ENCODE results near the gene OR4B1.
A peak's percentile ranks its signal among the peaks of the same experiment; 100 is the strongest.
"Not testable (repeated sequence)": the region's sequence is repeated elsewhere in the genome, so short reads cannot be mapped to it uniquely, and the experiment has no call there.

The OR4B1 gene, protein sequence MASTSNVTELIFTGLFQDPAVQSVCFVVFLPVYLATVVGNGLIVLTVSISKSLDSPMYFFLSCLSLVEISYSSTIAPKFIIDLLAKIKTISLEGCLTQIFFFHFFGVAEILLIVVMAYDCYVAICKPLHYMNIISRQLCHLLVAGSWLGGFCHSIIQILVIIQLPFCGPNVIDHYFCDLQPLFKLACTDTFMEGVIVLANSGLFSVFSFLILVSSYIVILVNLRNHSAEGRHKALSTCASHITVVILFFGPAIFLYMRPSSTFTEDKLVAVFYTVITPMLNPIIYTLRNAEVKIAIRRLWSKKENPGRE

DNA sequence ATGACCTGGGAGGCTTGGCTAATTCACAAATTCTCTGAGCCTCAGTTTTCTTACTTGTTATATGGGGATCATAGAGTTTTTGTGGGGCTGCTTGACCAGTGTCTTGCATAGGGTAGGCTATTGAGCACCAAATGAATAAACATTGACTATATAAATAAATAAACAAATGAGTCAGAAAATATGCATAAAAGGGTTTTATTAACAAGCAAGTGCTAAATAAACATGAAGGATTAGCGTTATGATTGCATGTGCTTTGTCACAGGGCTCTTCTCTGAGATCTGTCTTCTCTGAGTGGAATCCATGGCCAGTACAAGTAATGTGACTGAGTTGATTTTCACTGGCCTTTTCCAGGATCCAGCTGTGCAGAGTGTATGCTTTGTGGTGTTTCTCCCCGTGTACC lies at the start of gene OR4B1:
OR4B1 (plus strand) TSS at position 301 of the 400 bp plus-strand sequence; CDS start at position 301, 0 bp downstream.
- no peak for DNase-seq

DNA sequence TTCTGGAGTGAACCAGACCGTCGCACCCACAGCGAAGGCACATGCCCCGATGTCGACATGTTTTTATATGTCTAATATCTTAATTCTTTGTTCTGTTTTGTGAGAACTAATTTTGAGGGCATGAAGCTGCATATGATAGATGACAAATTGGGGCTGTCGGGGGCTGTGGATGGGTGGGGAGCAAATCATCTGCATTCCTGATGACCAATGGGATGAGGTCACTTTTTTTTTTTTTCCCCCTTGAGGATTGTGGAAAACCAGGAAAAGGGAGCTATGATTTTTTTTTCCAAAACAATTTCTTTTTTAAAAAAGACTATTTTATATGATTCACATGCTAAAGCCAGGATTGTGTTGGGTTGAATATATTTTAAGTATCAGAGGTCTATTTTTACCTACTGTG lies 49.2 kb upstream of the OR4B1 start:
- no peak for DNase-seq

DNA sequence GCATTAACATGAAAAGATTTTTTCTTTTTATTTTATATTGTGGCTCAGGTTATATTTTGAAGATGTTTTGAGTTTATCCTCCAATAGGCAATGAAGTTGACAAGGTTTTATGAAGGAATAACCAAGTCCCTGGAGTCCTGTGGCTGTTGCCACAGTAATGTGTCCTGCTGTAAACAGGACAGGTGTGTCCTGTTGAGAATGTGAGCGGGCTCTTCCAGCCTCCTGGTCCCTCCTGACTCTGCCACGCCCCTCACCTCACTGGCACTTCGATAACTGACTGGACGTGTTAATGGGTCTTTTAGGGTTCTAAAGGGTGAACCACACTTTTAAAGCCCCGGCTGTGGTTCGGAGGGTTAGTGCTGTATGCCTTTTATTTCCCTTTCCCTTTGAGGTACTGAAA lies 47.8 kb upstream of the OR4B1 start:
- no peak for DNase-seq

DNA sequence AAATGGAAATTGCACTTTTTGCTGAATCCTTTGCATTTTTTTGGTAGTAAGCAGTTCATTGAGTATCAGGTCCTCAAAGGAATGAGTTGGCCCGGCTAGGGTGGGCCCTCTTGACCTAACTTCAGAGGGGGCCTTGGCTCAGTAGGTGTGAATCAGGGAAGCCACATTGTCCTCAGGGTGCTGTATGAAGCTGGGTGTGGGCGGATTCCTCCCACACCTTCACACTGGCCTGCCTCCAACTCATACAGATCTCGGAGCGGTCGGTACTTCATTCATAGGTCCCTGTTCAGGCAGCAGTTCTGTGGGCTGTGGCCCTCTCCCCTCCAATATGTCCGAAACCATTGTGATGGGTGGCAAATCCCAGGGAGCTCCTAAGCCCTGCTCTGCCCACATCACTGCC lies 47.4 kb upstream of the OR4B1 start:
- DNase-seq: no peak

DNA sequence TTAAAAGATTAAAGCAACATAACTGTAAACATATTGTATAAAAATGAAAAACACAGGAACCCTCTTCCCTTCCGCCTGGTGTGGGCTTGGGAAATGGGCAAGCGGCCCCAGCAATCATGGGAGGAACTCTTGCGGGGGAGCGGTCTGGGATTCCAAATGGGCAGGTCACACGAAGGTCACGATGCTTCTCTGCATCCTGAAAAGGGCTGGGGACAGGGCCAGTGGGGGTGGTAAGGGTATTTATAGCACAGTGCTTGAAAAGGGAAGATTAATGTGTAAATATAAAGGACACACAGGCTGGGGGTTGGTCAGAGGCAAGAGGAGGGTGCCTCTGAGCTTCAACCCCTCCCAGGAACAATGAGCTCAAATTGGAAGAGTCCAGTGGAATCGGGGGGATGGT lies 46.9 kb upstream of the OR4B1 start:
- peak; percentile 59 for DNase-seq

DNA sequence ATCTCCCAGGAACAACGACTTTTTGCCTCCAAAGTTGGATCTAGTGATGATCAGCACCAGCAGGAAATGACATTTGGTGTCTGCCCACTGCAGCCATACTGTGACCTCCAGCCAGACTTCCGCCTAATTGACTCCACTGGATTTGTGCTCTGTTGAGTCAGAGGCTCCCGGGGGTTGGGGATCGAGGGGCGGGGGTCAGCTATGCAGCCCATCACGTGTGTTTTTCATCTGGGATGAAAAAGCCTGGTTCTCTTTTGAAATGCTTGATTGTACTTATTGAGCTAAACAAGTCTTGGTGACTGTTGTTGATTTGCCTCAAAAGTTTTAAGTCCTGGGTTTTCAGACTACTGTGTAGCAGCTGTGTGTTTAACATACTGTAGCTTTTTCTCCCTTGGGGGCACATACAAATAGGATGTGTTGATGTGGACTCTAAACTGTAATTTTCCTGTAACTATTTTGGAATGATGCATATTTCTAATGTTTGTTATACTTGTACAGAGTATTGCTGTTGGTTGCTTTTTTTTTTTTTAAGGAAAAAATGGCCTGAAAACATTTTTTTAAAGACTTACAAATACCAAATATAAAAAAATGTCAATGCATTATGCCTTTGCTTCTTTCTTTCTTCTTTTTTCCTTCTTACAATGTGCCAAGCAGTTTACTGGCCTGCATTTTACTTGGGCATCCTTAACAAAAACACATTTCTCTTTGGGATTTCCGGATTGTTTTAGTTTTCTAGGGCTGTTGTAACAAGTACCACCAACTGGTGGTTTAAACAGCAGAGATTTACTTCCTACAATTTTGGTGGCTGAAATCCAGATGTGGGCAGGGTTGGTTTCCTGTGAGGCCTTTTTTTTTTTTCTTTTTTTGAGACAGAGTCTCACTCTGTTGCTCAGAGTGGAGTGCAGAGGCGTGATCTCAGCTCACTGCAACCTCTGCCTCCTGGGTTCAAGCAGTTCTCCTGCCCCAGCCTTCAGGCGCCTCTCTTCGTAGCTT lies 46.1 kb upstream of the OR4B1 start:
- DNase-seq: peak; percentile 38

DNA sequence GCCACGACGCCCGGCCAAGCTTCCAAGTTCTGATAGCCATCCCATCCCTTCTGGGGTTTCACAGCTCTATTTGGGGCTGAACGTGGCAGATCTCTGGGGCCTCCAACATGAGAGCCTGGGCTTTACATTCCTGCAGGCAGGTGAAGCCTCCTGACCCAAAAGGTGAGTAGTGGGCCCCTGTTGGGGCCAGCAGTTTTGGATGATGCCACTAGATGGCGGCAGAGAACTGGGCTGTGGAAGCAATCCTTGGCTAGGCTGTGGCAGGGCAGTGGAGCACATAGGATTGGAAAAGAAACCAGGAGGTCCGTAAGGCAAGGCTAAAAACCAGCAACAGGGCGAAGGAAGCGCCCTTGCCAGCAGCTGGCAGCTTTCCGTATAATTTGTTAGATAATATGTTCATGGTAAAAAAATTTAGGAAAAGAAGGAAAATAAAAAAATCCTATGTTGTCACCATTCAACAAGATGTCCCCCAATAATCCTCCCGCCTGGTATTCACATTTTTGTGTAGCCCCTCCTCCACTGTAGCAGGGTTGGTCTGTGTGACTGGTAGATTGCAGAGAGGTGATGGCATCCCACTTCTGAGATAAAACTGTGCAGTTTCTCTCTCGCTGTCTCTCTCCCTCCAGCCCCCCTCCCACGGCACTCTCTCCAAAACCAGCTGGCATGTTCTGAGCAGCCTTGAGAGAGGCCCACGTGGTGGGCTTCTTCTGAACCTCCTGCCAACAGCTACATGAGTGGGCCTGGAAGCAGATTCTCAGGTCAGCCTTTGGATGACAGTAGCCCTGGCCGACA lies 43.6 kb upstream of the OR4B1 start:
- DNase-seq: peak; percentile 72

DNA sequence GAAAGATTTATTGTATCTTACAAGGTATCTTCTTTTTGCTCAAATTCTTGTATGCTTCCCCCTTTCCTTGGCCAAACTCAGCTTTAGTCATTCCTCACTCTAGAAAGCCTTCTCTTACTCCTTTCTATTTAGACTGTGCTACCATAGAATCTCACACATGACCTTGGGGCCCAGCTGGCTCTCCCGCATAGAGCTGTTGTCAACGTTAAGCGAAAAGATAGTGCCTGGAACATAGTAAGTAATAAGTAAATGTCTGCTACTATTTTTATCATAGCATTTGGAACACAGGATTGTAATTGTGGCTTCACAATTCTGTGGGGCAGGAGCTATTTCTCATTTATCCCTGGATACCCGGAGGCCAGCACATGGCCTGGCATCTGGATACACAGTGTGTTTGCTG lies 38.9 kb upstream of the OR4B1 start:
- DNase-seq: no peak

DNA sequence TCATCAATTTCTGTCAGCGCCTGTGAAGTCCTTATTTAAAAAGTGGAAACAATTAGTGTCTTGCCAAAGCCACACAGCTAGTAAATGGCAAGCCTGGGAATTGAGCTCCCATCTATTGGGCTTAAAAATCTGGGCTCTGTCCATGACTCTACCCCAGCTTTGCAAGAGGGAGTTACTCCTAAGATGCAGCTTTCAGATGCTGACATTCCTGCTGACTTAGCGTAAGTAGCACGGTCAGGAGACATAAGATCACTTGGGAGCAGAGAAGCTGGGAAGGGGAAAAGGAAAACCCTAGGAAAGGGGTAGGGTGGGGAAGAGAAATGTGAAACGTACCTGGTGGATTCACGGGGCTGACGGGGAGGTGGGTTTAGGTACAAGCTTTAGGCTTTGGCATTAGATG lies 36.0 kb upstream of the OR4B1 start:
- no peak for DNase-seq

DNA sequence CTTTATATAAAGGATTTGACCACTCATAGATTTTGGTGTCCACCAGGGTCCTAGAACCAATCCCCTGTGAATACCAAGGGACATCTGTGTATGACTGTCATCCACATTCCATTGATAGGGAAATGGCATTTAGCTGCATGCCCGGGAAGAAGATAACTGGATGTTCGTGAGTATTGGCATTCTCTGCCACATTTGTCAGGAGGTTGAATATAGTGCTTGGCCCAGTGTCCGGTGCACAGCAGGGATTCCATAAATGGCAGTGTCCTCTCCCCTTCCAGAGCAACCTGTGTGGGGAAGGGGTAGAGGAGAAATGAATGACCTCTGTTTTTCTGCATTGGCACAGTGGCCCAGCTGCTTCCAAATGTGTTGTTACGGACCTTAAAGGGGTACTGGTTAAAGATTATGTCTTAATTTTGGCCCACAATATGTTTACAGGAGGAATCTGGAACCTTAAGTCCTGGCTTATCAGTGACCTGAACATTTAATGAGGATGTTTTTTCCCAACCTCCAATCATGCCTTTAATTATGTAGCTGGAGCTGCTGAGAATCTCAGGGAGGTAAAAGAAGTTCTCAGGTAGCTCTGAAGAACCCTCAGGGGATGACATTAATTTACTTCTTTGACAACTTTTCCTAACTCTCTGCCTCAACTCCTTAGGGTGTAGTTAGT lies 33.6 kb upstream of the OR4B1 start:
- DNase-seq: no peak

DNA sequence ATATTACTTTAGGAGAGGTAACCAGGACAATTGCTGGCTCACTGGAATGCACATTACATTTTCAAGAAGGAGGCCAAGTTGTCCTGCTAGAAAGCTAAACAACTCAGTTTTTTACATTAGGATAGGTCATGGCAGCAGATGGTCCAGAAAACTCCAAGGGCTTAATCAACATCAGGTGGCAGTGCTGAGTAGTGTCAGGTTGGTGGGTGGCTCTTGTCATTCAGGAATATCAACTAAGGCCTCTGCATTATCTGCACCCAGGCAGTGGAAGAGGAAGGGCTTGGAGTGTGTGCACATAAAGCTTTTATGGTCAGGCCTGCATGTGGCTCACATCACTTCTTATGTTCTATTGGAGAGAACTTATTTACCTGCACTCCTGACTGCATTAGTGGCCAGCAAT lies 32.2 kb upstream of the OR4B1 start:
- DNase-seq: no peak

DNA sequence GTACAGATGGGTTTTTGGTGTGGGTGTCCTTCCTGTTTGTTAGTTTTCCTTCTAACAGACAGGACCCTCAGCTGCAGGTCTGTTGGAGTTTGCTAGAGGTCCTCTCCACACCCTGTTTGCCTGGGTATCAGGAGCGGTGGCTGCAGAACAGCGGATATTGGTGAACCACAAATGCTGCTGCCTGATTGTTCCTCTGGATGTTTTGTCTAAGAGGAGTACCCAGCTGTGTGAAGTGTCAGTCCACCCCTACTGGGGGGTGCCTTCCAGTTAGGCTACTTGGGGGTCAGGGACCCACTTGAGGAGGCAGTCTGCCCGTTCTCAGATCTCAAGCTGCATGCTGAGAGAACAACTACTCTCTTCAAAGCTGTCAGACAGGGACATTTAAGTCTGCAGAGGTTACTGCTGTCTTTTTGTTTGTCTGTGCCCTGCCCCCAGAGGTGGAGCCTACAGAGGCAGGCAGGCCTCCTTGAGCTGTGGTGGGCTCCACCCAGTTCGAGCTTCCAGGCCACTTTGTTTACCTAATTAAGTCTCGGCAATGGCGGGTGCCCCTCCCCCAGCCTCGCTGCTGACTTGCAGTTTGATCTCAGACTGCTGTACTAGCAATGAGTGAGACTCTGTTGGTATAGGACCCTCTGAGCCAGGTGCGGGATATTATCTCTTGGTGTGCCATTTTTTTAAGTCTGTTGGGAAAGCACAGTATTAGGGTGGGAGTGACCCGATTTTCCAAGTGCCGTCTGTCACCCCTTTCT lies 25.5 kb upstream of the OR4B1 start:
- not testable (repeated sequence) for DNase-seq

DNA sequence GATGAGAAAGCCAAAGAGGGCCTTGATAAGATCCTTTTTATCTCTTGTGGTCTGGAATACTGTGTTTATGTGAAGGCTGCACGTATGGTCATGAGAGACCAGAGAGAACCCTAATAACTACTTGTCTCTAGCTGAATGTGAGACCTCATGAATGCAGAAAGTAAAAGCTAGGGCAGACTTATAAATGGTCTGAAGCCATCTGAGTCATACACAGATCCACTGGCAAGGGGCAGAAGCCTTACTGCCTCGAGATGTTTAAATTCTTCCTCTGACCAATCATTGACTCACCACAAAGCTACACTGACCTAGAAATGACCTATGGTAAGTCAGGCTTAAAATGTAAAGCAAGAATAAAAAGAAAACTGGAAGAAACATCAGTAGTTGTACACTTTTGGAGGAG lies 22.7 kb upstream of the OR4B1 start:
- DNase-seq: no peak

DNA sequence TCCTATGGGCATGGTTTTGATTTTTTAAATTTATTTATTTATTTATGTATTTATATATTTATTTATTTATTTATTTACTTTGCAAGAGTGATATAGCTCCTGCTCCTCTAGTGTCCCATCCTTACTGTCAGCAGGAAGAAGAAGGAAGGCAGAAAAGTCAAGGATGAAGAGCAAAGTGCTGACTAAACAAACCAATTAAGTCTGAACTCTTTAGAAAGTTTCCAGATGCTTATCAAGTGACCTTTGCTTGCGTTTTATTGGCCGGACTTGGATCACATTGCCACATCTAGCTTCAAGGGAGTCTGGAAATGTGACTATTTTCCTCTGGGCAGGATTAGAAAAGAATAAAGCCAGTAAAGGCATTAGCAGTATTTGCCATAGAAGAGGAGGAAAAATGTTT lies 8.7 kb upstream of the OR4B1 start:
- no peak for DNase-seq

DNA sequence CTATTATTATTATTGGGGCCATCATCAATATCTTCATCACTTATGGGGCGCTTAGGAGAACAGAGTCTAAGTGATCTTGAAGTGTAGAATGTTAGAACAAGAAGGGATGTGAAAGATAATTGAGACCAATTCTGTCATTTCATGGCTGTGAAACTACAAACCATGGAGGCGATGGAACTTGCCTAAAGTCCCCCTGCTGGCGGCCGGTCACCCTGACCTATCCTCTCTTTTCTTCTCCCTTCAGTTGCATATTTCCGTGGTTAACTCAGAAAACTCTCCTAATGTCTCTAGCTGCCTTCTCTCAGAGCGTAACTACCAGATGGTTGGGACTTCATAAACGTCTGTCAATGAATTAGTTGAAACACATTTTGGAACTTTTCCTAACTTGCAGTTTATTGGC lies 6.6 kb upstream of the OR4B1 start:
- no peak for DNase-seq

DNA sequence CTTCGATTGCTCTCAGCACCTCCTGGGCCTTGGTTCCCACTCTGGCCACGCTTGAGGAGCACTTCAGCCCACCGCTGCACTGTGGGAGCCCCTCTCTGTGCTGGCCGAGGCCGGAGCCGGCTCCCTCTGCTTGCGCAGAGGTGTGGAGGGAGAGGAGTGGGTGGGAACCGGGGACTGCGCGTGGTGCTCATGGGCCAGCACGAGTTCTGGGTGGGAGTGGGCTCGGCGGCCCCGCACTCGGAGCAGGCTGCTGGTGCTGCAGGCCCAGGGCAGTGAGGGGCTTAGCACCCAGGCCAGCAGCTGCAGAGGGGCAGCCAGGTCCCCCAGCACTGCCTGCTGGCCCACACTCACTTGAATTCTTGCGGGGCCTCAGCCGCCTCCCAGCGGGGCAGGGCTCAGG lies 12.2 kb downstream of the OR4B1 start:
- DNase-seq: no peak

DNA sequence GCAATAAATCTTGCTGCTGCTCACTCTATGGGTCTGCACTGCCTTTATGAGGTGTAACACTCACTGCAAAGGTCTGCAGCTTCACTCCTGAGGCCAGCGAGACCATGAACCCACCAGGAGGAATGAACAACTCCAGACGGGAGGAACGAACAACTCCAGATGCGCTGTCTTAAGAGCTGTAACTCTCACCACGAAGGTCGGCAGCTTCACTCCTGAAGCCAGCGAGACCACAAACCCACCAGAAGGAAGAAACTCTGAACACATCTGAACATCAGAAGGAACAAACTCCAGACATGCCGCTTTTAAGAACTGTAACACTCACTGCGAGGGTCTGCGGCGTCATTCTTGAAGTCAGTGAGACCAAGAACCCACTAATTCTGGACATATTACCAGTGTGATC lies 13.4 kb downstream of the OR4B1 start:
- DNase-seq: not testable (repeated sequence)

DNA sequence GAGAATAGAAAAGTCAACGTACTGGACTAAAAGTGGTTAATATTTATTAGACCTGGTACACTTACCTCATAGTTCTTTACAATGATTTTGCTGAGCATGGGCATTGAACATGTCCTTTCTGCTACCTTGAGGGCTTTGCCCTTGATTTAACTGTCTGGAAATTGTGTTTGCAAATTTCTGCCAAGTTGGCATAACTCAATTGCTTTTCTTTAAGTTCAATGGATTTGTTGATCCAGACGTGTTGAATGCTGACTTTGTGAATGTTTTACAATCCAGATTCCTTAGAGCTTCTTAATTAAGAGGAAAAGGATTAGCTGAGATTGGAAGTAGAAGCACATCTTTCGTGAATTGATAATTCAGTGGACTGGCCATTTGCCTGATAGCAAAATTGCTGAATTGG lies 21.1 kb downstream of the OR4B1 start:
- DNase-seq: no peak

DNA sequence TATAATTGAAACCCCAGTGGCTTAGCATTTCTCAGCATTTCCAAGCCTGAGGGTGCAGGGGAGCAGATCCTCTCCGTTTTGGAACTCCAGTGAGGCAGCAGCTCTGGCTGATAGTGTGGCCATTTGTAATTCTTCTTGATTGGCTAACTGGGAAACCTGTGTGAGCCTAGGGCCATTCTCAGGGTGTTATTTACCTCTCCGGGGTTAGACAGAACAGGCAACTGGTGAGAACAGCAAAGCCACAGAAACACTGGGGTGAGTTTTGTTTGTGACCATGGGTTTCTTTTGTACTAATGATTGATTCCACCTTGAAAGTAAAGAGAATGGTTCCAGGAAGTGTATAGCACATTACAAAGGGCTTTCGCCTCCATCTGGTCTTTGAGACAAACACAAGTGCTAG lies 25.9 kb downstream of the OR4B1 start:
- DNase-seq: no peak

DNA sequence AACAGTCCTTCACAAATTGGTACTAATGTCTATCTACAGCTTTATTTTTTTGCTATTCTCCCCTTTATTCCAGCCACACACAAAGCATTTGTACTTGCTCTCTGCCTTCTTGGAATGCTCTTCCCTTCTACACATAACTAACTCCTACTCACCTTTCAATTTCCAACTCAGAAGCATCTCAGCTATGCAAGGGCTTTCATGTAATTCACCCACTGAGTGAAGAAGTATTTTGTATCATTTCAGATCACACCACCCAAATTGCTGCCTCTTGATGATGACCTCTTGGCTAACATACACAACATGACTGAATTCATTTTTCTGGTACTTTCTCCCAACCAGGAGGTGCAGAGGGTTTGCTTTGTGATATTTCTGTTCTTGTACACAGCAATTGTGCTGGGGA lies 28.2 kb downstream of the OR4B1 start, which contains the start of gene OR4X2:
OR4X2 (plus strand) TSS at position 301 of the 400 bp plus-strand sequence; CDS start at position 301, 0 bp downstream.
- no peak for DNase-seq

DNA sequence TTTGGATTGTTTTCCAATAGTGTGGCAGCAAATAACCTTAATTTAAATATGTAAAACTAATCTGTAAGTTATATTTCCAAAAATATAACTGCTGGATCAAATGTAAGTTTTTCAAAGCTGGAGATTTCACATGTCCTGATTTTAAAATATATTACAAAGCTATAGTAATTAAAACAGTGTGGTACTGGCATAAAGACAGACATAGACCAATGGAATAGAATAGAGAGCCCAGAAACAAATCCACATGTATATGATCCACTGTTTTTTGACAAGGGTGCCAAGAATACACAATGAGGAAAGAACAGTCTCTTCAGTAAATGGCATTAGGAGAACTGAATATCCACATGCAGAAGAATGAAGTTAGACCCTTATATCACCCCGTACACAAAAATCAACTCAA lies 32.3 kb downstream of the OR4B1 start:
- no peak for DNase-seq

DNA sequence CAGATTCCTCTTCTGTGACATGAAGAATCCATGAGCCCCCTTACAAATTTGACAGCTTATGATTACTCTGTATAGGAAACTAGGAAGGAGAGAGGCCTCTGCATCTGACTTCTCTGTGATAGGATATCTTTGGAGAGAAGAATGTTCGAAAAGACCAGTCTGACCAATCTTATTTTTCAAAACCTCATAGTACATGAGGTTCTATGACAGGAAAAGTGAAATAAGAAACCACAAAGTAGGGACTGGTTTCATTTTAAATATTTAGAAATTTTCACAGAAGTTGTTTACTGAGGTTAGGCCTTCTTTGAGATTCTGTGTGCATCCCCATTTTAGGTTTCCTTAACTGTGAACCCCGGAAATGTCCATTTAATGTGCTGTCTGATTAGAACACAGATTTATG lies 45.0 kb downstream of the OR4B1 start:
- no peak for DNase-seq

Data from right hindlimb (tissue), 1 donor.